Liver (tissue), 9 donors: ENCODE data around the gene FBN2. TPM values are rescaled to one million over a fixed set of nuclear protein-coding genes. Genes with fewer than 3 reads are reported as not detected.

Source experiments
- DNase-seq: peaks from one replicate; pipeline ENCODE4 v3.0.0-alpha.2; 2017; ENCODE audit warnings: low spot score
- H3K27ac ChIP-seq, 2 donors: one replicate each; pipeline ENCODE4 v1.7.0; 2013; ENCODE audit warnings: inconsistent platforms in 2 of 2, low read length in 2 of 2, control low read depth in 1 of 2, low read depth in 1 of 2, mild to moderate bottlenecking in 1 of 2
- H3K27me3 ChIP-seq, 4 donors: one replicate each; pipeline versions ENCODE4 v1.6.1 to v1.7.0; 2013; ENCODE audit warnings: low read length in 3 of 4, inconsistent platforms in 1 of 4, mild to moderate bottlenecking in 1 of 4, moderate library complexity in 1 of 4; ENCODE audit not compliant: control insufficient read depth in 4 of 4, insufficient read depth in 4 of 4
- H3K36me3 ChIP-seq, 4 donors: one replicate each; pipeline versions ENCODE4 v1.6.1 to v1.7.0; 2013; ENCODE audit warnings: low read length in 3 of 4, mild to moderate bottlenecking in 3 of 4, low read depth in 1 of 4, moderate library complexity in 1 of 4; ENCODE audit not compliant: control insufficient read depth in 4 of 4, insufficient read depth in 3 of 4
- H3K4me1 ChIP-seq, 4 donors: one replicate each; pipeline versions ENCODE4 v1.6.1 to v1.7.0; 2013; ENCODE audit warnings: low read length in 3 of 4, mild to moderate bottlenecking in 3 of 4, moderate library complexity in 1 of 4; ENCODE audit not compliant: control insufficient read depth in 4 of 4, insufficient read depth in 4 of 4
- H3K4me3 ChIP-seq, 3 donors: one replicate each; pipeline versions ENCODE4 v1.6.1 to v1.7.0; 2013; ENCODE audit warnings: low read length in 3 of 3, control low read depth in 1 of 3, low read depth in 1 of 3, mild to moderate bottlenecking in 1 of 3
- H3K9ac ChIP-seq, 2 donors: one replicate each; pipeline ENCODE4 v1.7.0; 2013; ENCODE audit warnings: low read length in 2 of 2, mild to moderate bottlenecking in 2 of 2, moderate library complexity in 2 of 2, control low read depth in 1 of 2, low read depth in 1 of 2
- H3K9me3 ChIP-seq, 4 donors: one replicate each; pipeline versions ENCODE4 v1.6.1 to v1.7.0; 2013; ENCODE audit warnings: low read length in 3 of 4; ENCODE audit not compliant: control insufficient read depth in 4 of 4
- EGR1 ChIP-seq, 2 donors: IDR thresholded peaks; 2 replicates each; pipeline ENCODE4 v1.6.1; 2016 to 2018; ENCODE audit warnings: antibody characterized with exemption in 2 of 2, low read depth in 2 of 2
- FOXA1 ChIP-seq: IDR thresholded peaks from 2 replicates; pipeline ENCODE4 v1.6.1; 2016; ENCODE audit warnings: antibody characterized with exemption
- FOXA2 ChIP-seq: IDR thresholded peaks from 2 replicates; pipeline ENCODE4 v1.6.1; 2016; ENCODE audit warnings: antibody characterized with exemption
- GABPA ChIP-seq, 2 donors: IDR thresholded peaks in 1 of 2; conservative IDR thresholded peaks in 1 of 2; 2 replicates each; pipeline ENCODE4 v1.6.1; 2016; ENCODE audit warnings: antibody characterized with exemption in 2 of 2, mild to moderate bottlenecking in 1 of 2, moderate library complexity in 1 of 2
- HNF4A ChIP-seq, 2 donors: conservative IDR thresholded peaks; 2 replicates each; pipeline ENCODE4 v1.6.1; 2016; ENCODE audit warnings: antibody characterized with exemption in 2 of 2, mild to moderate bottlenecking in 2 of 2
- HNF4G ChIP-seq: IDR thresholded peaks from 2 replicates; pipeline ENCODE4 v1.6.1; 2016; ENCODE audit warnings: antibody characterized with exemption
- JUND ChIP-seq, 2 donors: IDR thresholded peaks; 2 replicates each; pipeline ENCODE4 v1.6.1; 2016; ENCODE audit warnings: antibody characterized with exemption in 2 of 2
- NR2F2 ChIP-seq: IDR thresholded peaks from 2 replicates; pipeline ENCODE4 v1.6.1; 2016; ENCODE audit warnings: antibody characterized with exemption
- RAD21 ChIP-seq, 2 donors: IDR thresholded peaks; 2 replicates each; pipeline ENCODE4 v1.6.1; 2016; ENCODE audit warnings: antibody characterized with exemption in 2 of 2, mild to moderate bottlenecking in 2 of 2
- RXRA ChIP-seq, 2 donors: IDR thresholded peaks; 2 replicates each; pipeline ENCODE4 v1.6.1; 2017 to 2018; ENCODE audit warnings: antibody characterized with exemption in 2 of 2, mild to moderate bottlenecking in 1 of 2
- SP1 ChIP-seq: IDR thresholded peaks from 2 replicates; pipeline ENCODE4 v1.6.1; 2018; ENCODE audit warnings: antibody characterized with exemption, mild to moderate bottlenecking
- TAF1 ChIP-seq: conservative IDR thresholded peaks from 2 replicates; pipeline ENCODE4 v1.6.1; 2016; ENCODE audit warnings: antibody characterized with exemption, mild to moderate bottlenecking
- YY1 ChIP-seq: IDR thresholded peaks from 2 replicates; pipeline ENCODE4 v1.6.1; 2016; ENCODE audit warnings: antibody characterized with exemption, mild to moderate bottlenecking
- WGBS: extraction: QIAGEN DNeasy Blood & Tissue Kit; methylation state at CpG from one replicate; pipeline ENCODE4 v1.1.7; 2013; 5-methylcytosine and 5-hydroxymethylcytosine counted together
- polyA plus RNA-seq, 2 donors: library from polyadenylated mRNA; stranded (reverse) in 1 of 2; unstranded in 1 of 2; fragments of 200-250 nt in 1 of 2; fragments of >200 nt in 1 of 2; fragmentation: Nextera tagmentation in 1 of 2; extraction: Ambion mirVana in 1 of 2; gene quantifications; one replicate each; pipeline versions ENCODE4 v1.2.1 to v1.2.3, GENCODE V29; 2013 to 2015
- total RNA-seq, 2 donors: library from RNA; depleted of rRNA; stranded (reverse); fragments of >200 nt; gene quantifications; one replicate each; pipeline ENCODE4 v1.2.3, GENCODE V29; 2014
- TF ChIP-seq, protein P1 (sequence below): IDR thresholded peaks from 2 replicates; pipeline ENCODE4 v1.6.1; 2016; ENCODE audit warnings: antibody characterized with exemption, mild to moderate bottlenecking
- TF ChIP-seq, protein P2 (sequence below): IDR thresholded peaks from 2 replicates; pipeline ENCODE4 v1.6.1; 2016; ENCODE audit warnings: antibody characterized with exemption
- TF ChIP-seq, protein P3 (sequence below): IDR thresholded peaks from 2 replicates; pipeline ENCODE4 v1.6.1; 2016; ENCODE audit warnings: antibody characterized with exemption
- TF ChIP-seq, protein P4 (sequence below): fragments of 150-350 bp; IDR thresholded peaks from 2 replicates; pipeline ENCODE4 v1.5.1; 2017; ENCODE audit warnings: improper control_type of control experiment, low read depth, low read length; ENCODE audit not compliant: missing input control
- donor health status: healthy.
- donor health status: healthy.
- donor health status: healthy.
- donor health status: healthy.
- donor health status: healthy.

Gene FBN2
- total and polyA plus RNA-seq, 4 donors, result 0.08 to 4.1 (median 0.47) TPM

DNA sequence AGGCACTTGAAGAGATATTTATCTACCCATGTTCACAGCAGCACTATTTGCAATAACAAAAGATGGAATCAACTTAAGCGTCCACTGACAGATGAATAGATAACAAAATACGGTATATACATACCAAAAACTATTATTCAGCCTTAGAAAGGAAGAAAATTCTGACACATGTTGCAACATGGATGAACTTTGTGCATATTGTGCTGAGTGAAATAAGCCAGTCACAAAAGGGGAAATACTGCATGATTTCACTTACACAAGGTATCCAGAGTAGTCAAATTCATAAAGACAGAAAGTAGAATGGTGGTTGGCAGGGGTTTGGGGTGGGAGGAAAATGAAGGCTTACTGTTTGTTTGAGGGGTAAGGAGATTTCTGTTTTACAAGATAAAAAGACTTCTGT is 66.0 kb downstream of the FBN2 start:
- 74% methylated on average over 2 of the region's 2 CpGs for WGBS

DNA sequence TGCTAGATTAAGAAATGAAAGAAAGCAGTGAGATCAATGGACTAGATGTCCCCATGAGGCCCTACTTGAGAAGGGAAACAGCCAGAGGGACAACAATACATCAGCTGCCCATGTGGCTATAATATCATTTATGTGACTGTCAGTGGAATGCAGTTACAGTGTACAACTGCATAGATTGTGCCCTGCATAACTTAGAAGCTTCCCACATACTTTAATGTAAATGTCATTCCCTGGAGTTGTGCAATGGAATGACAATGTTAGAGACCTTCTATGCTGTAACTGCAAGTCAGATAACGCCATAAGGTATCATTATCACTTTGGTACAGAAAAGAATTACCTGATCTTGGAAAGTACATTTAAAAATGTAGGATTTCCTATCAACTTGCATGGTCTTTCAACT is 67.4 kb downstream of the FBN2 start:
- WGBS, result 69% methylated on average over 1 of the region's 1 CpG
- Histone ChIP-seq H3K27me3 (no peaks in the 10 kb centered on the region), H3K27ac (no peak overlapping the region), H3K9me3 (no peaks in the 10 kb centered on the region), H3K9ac (no peak overlapping the region), H3K36me3 (no peaks in the 10 kb centered on the region), H3K4me1 (no peaks in the 10 kb centered on the region), H3K4me3 (no peak overlapping the region)
- no peak for DNase-seq
- no peak for TF ChIP-seq FOXA1
- TF ChIP-seq SP1, result no peak
- TF ChIP-seq EGR1 (IDR thresholded peaks at IDR 0.05; ENCODE audit: low read depth in 2 of 2), result no peak
- TF ChIP-seq RXRA (IDR thresholded peaks at IDR 0.05), result no peak
- TF ChIP-seq, protein P1, sequence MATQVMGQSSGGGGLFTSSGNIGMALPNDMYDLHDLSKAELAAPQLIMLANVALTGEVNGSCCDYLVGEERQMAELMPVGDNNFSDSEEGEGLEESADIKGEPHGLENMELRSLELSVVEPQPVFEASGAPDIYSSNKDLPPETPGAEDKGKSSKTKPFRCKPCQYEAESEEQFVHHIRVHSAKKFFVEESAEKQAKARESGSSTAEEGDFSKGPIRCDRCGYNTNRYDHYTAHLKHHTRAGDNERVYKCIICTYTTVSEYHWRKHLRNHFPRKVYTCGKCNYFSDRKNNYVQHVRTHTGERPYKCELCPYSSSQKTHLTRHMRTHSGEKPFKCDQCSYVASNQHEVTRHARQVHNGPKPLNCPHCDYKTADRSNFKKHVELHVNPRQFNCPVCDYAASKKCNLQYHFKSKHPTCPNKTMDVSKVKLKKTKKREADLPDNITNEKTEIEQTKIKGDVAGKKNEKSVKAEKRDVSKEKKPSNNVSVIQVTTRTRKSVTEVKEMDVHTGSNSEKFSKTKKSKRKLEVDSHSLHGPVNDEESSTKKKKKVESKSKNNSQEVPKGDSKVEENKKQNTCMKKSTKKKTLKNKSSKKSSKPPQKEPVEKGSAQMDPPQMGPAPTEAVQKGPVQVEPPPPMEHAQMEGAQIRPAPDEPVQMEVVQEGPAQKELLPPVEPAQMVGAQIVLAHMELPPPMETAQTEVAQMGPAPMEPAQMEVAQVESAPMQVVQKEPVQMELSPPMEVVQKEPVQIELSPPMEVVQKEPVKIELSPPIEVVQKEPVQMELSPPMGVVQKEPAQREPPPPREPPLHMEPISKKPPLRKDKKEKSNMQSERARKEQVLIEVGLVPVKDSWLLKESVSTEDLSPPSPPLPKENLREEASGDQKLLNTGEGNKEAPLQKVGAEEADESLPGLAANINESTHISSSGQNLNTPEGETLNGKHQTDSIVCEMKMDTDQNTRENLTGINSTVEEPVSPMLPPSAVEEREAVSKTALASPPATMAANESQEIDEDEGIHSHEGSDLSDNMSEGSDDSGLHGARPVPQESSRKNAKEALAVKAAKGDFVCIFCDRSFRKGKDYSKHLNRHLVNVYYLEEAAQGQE, result no peak
- no peak for TF ChIP-seq YY1
- TF ChIP-seq NR2F2, result no peak
- TF ChIP-seq HNF4A (conservative IDR thresholded peaks at IDR 0.05), result no peak
- no peak for TF ChIP-seq RAD21 (IDR thresholded peaks at IDR 0.05)
- TF ChIP-seq FOXA2, result no peak
- no peak for TF ChIP-seq TAF1

More for the DNA sequence above, 66.0 kb downstream of the FBN2 start:
- Histone ChIP-seq H3K4me3 (no peak overlapping the region), H3K4me1 (no peaks in the 10 kb centered on the region), H3K9me3 (no peaks in the 10 kb centered on the region), H3K36me3 (no peaks in the 10 kb centered on the region), H3K27me3 (no peaks in the 10 kb centered on the region), H3K9ac (no peak overlapping the region), H3K27ac (no peak overlapping the region)
- TF ChIP-seq RXRA (IDR thresholded peaks at IDR 0.05) (no peak), EGR1 (IDR thresholded peaks at IDR 0.05; ENCODE audit: low read depth in 2 of 2) (no peak), JUND (IDR thresholded peaks at IDR 0.05) (no peak), SP1 (no peak), NR2F2 (no peak), FOXA1 (no peak)
- TF ChIP-seq, protein P2, sequence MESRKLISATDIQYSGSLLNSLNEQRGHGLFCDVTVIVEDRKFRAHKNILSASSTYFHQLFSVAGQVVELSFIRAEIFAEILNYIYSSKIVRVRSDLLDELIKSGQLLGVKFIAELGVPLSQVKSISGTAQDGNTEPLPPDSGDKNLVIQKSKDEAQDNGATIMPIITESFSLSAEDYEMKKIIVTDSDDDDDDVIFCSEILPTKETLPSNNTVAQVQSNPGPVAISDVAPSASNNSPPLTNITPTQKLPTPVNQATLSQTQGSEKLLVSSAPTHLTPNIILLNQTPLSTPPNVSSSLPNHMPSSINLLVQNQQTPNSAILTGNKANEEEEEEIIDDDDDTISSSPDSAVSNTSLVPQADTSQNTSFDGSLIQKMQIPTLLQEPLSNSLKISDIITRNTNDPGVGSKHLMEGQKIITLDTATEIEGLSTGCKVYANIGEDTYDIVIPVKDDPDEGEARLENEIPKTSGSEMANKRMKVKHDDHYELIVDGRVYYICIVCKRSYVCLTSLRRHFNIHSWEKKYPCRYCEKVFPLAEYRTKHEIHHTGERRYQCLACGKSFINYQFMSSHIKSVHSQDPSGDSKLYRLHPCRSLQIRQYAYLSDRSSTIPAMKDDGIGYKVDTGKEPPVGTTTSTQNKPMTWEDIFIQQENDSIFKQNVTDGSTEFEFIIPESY, result no peak
- no peak for DNase-seq

DNA sequence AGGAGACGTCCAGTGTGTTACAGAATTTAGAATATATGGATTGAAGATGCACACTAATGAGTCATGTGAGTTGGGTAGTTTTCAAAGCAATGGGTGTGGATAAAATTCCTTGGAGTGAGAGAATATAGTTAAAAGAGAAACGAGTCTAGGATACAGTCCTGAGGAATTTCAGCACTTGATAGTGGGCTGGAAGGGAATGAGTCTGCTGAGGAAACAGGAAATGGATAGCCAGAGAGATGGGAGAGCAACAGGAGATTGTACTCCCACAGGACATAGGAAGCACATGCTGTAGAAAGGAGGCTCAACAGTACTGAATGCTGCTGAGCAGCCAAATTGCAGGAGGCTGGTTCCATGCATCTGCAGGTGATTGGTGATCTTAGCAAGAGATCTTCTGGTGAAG is 68.1 kb downstream of the FBN2 start:
- H3K27ac ChIP-seq, result no peak overlapping the region
- no peaks in the 10 kb centered on the region for H3K27me3 ChIP-seq
- WGBS, result 24% methylated on average over 2 of the region's 2 CpGs
- no peak for DNase-seq
- H3K9me3 ChIP-seq, result no peaks in the 10 kb centered on the region
- no peaks in the 10 kb centered on the region for H3K4me1 ChIP-seq
- no peak overlapping the region for H3K4me3 ChIP-seq
- H3K9ac ChIP-seq, result no peak overlapping the region
- H3K36me3 ChIP-seq, result no peaks in the 10 kb centered on the region
- TF ChIP-seq YY1, result no peak
- no peak for TF ChIP-seq RXRA (IDR thresholded peaks at IDR 0.05)
- TF ChIP-seq RAD21 (IDR thresholded peaks at IDR 0.05), result no peak
- TF ChIP-seq HNF4G, result no peak
- TF ChIP-seq, protein P3, sequence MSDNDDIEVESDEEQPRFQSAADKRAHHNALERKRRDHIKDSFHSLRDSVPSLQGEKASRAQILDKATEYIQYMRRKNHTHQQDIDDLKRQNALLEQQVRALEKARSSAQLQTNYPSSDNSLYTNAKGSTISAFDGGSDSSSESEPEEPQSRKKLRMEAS, result no peak
- TF ChIP-seq, protein P4, sequence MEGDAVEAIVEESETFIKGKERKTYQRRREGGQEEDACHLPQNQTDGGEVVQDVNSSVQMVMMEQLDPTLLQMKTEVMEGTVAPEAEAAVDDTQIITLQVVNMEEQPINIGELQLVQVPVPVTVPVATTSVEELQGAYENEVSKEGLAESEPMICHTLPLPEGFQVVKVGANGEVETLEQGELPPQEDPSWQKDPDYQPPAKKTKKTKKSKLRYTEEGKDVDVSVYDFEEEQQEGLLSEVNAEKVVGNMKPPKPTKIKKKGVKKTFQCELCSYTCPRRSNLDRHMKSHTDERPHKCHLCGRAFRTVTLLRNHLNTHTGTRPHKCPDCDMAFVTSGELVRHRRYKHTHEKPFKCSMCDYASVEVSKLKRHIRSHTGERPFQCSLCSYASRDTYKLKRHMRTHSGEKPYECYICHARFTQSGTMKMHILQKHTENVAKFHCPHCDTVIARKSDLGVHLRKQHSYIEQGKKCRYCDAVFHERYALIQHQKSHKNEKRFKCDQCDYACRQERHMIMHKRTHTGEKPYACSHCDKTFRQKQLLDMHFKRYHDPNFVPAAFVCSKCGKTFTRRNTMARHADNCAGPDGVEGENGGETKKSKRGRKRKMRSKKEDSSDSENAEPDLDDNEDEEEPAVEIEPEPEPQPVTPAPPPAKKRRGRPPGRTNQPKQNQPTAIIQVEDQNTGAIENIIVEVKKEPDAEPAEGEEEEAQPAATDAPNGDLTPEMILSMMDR, result no peak
- TF ChIP-seq, protein P2, result no peak
- TF ChIP-seq SP1, result no peak
- no peak for TF ChIP-seq GABPA (IDR thresholded peaks at IDR 0.05 in 1 of 2, conservative IDR thresholded peaks at IDR 0.05 in 1 of 2)
- TF ChIP-seq HNF4A (conservative IDR thresholded peaks at IDR 0.05), result no peak
- no peak for TF ChIP-seq EGR1 (IDR thresholded peaks at IDR 0.05; ENCODE audit: low read depth in 2 of 2)
- TF ChIP-seq TAF1, result no peak
